ENCODE measurements around the gene VWF. TPM values are rescaled to one million over a fixed set of nuclear protein-coding genes. Genes with fewer than 3 reads are reported as not detected.

Gene VWF
- total RNA-seq, 1 experiment from 2014 or later = 0.03 TPM

GRCh38 chr12:6092784-6093722 lies 31.4 kb downstream of the VWF start:
- peak; percentile 92 for DNase-seq
- H3K4me3 ChIP-seq = peak overlapping the region; percentile 3; the same call in 1 of the 2 replicates
- H3K36me3 ChIP-seq = no peaks in the 10 kb centered on the region
- H3K27me3 ChIP-seq = no peaks in the 10 kb centered on the region
- no peaks in the 10 kb centered on the region for H3K9me3 ChIP-seq

- no peaks in the 10 kb centered on the region for H3K36me3 ChIP-seq
- H3K27me3 ChIP-seq = no peaks in the 10 kb centered on the region
- no peak overlapping the region for H3K4me3 ChIP-seq
- DNase-seq = no peak
- no peaks in the 10 kb centered on the region for H3K9me3 ChIP-seq
These were observed 32.5 kb downstream of the VWF start for GRCh38 chr12:6091786-6092566.

GRCh38 chr12:6090803-6091202 lies 33.7 kb downstream of the VWF start:
- peak; percentile 68 for DNase-seq

GRCh38 chr12:6088921-6089747 lies 35.3 kb downstream of the VWF start:
- Histone ChIP-seq H3K36me3 (no peaks in the 10 kb centered on the region), H3K4me3 (no peak overlapping the region), H3K27me3 (no peaks in the 10 kb centered on the region), H3K9me3 (no peaks in the 10 kb centered on the region)
- DNase-seq = peak; percentile 19

More at GRCh38 chr12:6090803-6091202, 33.7 kb downstream of the VWF start:
- Histone ChIP-seq H3K4me3 (no peak overlapping the region), H3K36me3 (no peaks in the 10 kb centered on the region), H3K27me3 (no peaks in the 10 kb centered on the region), H3K9me3 (no peaks in the 10 kb centered on the region)

- H3K4me3 ChIP-seq = no peak overlapping the region
- H3K27me3 ChIP-seq = no peaks in the 10 kb centered on the region
- no peak for DNase-seq
- H3K9me3 ChIP-seq = no peaks in the 10 kb centered on the region
- no peaks in the 10 kb centered on the region for H3K36me3 ChIP-seq
These were observed 38.2 kb downstream of the VWF start for GRCh38 chr12:6086316-6086715.

- no peaks in the 10 kb centered on the region for H3K36me3 ChIP-seq
- no peaks in the 10 kb centered on the region for H3K9me3 ChIP-seq
- no peaks in the 10 kb centered on the region for H3K27me3 ChIP-seq
- no peak for DNase-seq
- no peak overlapping the region for H3K4me3 ChIP-seq
These were observed 38.6 kb downstream of the VWF start for GRCh38 chr12:6085841-6086240.

GRCh38 chr12:6084969-6085450 lies 39.5 kb downstream of the VWF start:
- no peaks in the 10 kb centered on the region for H3K9me3 ChIP-seq
- no peaks in the 10 kb centered on the region for H3K36me3 ChIP-seq
- no peak overlapping the region for H3K4me3 ChIP-seq
- H3K27me3 ChIP-seq = no peaks in the 10 kb centered on the region
- no peak for DNase-seq

- H3K9me3 ChIP-seq = no peaks in the 10 kb centered on the region
- no peaks in the 10 kb centered on the region for H3K27me3 ChIP-seq
- DNase-seq = peak; percentile 87
- H3K4me3 ChIP-seq = no peak overlapping the region
- H3K36me3 ChIP-seq = no peaks in the 10 kb centered on the region
These were observed 40.1 kb downstream of the VWF start for GRCh38 chr12:6084261-6084968.

GRCh38 chr12:6083601-6084000 lies 40.9 kb downstream of the VWF start:
- no peak for DNase-seq
- Histone ChIP-seq H3K9me3 (no peaks in the 10 kb centered on the region), H3K27me3 (no peaks in the 10 kb centered on the region), H3K4me3 (no peak overlapping the region), H3K36me3 (no peaks in the 10 kb centered on the region)

- Histone ChIP-seq H3K36me3 (no peaks in the 10 kb centered on the region), H3K4me3 (no peak overlapping the region), H3K27me3 (no peaks in the 10 kb centered on the region), H3K9me3 (no peaks in the 10 kb centered on the region)
- no peak for DNase-seq
These were observed 41.9 kb downstream of the VWF start for GRCh38 chr12:6082613-6083012.

- Histone ChIP-seq H3K27me3 (no peaks in the 10 kb centered on the region), H3K4me3 (no peak overlapping the region), H3K36me3 (no peaks in the 10 kb centered on the region), H3K9me3 (no peaks in the 10 kb centered on the region)
- DNase-seq = no peak
These were observed 44.1 kb downstream of the VWF start for GRCh38 chr12:6080149-6081045.

GRCh38 chr12:6078398-6079096 lies 45.9 kb downstream of the VWF start:
- H3K27me3 ChIP-seq = no peaks in the 10 kb centered on the region
- no peaks in the 10 kb centered on the region for H3K9me3 ChIP-seq
- no peak for DNase-seq
- no peaks in the 10 kb centered on the region for H3K36me3 ChIP-seq
- H3K4me3 ChIP-seq = no peak overlapping the region

- Histone ChIP-seq H3K4me3 (no peak overlapping the region), H3K36me3 (no peaks in the 10 kb centered on the region), H3K9me3 (no peaks in the 10 kb centered on the region), H3K27me3 (no peaks in the 10 kb centered on the region)
- DNase-seq = no peak
These were observed 46.8 kb downstream of the VWF start for GRCh38 chr12:6077692-6078083.

- H3K4me3 ChIP-seq = no peak overlapping the region
- no peaks in the 10 kb centered on the region for H3K9me3 ChIP-seq
- no peak for DNase-seq
- H3K36me3 ChIP-seq = no peaks in the 10 kb centered on the region
- no peaks in the 10 kb centered on the region for H3K27me3 ChIP-seq
These were observed 47.4 kb downstream of the VWF start for GRCh38 chr12:6076776-6077691.
